Measurements from ENCODE around the gene SNX3.

Gene SNX3

DNA sequence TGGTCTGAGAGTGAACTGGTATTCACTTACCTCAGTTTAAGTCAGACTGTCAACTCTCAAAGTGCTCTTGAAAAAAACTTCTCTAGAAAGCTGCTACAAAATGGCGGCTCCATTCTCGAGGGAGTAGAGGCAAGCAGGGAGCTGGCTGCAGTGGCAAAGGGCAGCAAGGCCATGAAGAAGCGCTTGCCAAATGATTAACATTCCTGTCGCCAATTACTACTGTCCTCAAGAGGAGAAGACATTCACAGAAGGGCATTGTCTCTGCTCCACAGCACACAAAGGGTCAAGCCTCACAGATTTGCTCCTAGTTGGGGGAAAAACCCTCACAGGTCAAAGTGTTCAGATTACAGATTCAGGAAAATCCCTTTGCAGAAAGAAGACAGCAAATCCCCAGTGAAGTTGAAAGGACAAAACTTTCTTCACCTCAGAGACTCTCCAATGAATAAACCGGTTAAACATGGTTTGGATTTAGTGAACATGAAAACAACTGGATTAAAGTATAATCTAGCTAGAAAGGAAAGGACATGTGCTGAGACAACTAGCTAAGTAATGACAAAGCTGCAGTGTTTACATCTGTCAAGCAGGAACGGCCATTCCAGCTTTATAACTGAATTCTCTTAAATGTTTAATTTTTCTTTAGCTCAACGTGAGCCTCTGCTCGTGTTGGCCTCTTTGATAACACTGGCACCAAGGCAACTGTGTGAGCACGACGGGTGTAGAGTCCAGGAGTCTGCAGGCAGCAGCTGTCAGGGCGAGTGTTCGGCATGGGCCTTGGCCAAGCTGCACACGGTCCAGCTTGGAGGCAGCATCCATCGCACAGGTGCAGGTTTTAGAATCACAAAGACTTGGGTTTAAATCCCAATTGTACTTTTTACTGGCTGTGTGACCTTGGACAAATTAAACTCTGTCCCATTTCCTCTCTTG is 57.4 kb downstream of the SNX3 start:
- DNase-seq (ENCODE audit: low spot score) = no peak

DNA sequence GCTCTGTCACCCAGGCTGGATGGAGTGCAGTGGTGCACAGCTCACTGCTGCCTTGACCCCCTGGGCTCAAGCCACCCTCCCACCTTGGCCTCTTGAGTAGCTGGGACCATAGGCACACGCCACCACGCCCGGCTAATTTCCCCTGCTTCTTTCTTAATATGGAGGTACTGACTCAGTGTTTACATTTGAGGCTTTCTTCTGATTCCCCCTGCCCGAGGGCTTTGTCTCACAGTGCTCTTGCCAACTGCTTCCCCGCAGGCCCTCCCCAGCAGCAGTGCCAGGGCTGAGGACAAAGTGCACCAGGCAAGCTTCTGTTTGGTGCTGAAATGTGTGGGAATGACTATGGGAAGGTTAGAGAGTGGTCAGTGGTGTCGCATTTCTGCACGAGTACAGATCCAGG is 60.2 kb downstream of the SNX3 start:
- DNase-seq (ENCODE audit: low spot score) = no peak

DNA sequence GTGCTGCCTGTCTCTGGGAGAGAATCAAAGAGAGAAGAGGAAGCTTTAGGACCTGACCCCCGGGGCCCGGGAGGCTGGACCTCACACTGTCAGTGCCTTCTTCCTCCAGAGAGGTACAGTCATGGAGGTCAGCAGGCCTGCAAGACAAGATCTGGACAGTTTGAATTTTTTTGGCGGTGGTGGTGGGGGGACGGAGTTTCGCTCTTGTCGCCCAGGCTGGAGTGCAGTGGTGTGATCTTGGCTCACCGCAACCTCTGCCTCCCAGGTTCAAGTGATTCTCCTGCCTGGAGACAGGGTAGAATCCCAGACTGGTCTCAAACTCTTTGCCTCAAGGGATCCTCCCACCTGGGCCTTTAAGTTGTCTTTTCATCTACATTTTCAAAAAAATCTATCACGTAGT is 60.7 kb downstream of the SNX3 start:
- DNase-seq (ENCODE audit: low spot score) = no peak

DNA sequence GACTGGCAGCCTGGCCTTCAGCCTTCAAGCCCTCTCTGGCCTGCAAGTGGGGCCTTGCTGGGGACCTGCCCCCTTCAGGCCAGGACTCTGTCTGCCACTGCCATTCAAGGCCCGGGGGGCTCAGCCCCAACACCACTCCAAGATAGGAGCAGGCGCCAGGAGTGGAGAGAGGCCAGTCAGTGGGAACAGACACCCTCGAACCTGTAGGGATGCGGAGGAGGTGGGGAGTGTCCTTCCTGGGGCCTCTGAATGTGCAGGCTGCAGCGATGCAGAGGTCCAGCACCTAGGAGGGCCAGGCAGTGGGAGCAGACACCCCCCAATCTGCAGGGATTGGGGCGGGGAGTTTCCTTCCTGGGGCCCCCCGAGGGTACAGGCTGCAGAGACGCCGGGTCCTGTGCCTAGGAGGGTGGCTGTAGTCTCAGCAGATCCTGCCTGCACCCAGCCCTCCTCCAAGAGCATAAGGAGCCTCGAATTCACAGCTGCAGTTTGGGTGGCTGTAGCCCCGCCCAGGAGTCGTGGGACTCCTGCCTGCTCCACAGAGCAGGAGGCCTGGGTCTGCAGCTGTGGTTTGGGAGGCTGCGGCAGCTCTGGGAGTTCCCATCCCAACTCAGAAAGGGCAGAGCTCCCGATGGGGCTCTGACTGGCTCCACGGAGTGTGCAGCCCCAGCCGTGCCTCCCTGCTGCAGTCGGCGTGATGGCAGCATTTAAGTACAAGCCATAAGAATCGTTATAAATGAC is 61.9 kb downstream of the SNX3 start:
- DNase-seq (ENCODE audit: low spot score) = no peak

DNA sequence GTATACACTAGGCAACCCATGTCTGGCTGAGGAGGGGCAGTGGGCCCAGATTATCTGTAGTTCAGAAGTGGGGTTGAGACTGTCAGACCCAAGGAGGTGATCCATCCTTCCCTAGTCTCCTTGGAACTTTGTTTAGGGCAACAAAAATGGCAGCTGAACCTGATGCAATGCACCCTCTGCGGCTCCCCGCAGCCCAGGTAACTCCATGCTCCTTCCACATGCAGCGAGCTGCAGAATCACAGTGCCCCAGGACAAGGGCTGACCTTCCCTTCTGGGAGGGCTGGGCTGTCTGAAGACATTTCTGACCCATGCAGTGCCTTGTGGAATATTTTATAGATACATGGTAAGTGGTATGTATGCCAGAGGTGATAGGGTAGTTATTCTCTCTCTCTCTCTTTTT is 65.6 kb downstream of the SNX3 start:
- DNase-seq (ENCODE audit: low spot score) = no peak

DNA sequence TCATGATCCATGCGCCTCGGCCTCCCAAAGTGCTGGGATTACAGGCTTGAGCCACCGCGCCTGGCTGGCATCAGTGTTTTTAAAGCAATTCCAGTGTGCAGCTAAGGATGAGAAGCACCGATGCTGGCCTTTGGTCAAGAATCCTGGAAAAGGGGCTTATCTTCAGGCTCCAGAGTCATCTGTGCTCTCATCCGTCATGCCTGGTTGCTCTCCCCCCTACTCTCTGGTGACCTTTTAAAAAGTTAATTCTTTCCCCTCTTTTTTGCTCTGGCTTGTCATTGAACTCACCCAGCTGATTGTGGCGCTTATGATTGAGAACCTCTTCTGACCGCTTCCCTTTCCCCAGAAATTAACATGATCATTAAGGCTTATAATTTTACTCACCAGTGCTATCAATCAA is 66.3 kb downstream of the SNX3 start:
- DNase-seq (ENCODE audit: low spot score) = no peak

DNA sequence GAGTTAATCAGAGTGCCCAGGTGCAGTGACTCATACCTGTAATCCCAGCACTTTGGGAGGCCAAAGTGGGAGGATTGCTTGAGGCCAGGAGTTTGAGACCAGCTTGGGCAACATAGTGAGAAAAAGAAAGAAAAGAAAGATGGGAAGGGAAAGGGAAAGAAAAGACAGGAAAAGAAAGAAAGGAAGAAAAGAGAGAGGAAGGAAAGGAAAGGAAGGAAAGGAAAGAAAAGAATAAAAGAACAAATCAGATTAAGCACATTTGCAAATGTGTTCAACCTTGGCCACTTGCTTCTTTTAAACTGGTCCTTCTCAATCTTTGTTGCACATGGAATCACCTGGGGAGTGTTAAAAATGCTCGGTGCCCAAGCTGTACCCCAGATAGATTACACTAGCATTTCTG is 67.0 kb downstream of the SNX3 start:
- no peak for DNase-seq (ENCODE audit: low spot score)

DNA sequence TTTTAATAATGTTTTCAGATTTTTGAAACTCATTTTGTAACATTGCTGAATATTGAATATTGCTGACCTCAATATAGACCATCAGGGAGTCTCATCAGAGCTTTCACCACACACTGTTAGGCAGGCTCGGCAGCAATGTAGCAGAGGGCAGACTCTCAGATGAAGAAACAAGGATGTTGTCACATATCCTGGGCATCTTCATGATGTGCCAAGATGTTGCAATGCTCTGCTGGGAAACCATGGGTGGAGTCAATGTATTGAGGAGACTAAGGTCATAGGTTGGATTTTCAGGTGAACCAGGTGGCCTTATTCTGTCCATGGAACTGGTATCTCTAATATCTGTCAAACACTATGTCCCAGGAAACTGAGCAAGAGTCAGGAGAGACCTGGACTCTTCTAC is 67.7 kb downstream of the SNX3 start:
- DNase-seq (ENCODE audit: low spot score) = no peak

DNA sequence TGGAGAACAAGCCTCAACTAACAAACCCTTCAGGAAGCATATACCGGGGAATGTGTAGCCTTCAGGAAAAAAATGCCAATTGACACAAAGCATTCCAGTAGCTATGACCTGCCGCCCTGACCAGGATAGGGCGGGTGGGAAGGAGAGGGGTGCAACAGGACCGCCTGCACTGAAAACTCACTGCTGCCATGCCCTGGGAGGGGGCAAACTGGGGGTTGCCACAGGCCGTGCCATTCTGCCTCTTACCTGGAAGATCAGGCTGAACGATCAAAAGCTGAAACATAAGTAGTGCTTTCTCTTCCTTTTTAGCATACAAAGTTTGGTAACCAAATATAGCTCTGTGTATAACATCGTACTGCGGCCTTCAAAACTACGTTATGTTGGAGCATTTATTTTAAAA is 73.3 kb downstream of the SNX3 start:
- no peak for DNase-seq (ENCODE audit: low spot score)

DNA sequence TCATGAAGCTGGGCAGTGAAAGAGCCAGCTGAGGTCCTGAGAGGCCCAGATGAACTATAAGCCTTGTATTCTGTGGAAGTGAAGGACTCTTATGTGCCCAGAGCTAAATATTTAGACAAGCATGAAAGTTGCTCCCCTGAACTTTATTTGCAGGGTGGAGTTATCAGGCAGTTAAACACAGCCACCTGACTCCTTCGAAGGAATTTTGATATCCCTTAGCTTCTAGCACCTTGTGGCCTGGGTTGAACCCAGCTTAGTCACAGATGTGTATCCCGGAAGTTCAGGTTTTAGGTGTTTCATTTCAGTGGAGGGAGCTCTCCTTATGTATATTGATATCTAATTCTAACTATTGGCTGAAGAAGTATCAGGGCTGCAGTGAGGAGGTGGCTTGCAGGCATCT is 74.6 kb downstream of the SNX3 start:
- DNase-seq (ENCODE audit: low spot score) = no peak

DNA sequence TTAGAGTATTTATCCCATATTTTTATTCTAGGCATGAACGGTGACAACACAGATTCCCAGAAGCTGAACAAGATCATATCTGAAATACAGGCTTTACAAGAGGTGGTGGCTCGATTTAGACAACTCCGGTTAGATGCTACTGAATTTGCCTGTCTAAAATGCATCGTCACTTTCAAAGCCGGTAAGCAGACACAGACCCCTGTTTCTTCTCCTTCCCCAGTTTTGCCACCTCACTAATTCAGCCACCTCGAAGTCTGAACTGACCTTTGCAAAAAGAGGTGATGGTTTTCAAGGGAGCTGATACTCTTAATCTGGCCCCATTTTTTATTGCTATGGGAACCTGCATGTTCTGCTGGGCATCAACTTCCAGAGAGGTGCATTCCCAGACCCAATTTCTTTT is 80.1 kb downstream of the SNX3 start:
- no peak for DNase-seq (ENCODE audit: low spot score)

DNA sequence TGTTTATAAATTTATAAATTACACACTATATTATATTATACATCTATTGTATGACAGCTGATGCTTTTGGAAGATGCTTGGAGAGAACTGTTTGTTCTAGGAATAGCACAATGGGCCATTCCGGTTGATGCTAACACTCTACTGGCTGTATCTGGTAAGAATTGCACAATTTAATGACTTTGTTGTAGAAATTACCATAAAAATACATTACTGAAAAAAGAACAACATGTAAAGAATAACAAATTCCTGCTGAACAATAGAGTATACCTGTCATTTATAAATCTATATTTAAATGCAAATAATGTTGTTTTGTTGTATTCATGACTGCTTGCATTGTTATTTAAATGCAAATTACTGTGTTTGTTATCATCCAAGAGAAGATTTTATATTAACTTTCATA is 80.6 kb downstream of the SNX3 start:
- DNase-seq (ENCODE audit: low spot score) = no peak

DNA sequence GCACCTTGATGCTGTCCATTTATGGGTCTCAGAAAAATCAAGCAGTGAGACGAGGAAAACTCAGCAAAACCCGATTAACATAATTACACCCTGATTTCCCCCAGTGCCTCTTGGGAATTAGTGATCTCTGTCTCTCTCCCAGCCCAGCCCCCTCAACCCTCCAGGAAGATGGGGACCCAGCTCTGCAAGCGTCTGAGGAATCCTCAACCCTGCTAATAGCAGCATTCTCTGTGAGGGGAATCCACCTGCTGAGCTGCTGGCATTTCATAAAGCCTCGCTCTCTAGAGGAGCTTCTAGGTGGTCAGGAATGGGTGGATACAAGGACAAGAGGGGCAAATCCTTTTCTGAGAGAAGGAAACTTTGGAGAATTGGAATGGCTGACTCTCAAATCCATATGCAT is 81.1 kb downstream of the SNX3 start:
- no peak for DNase-seq (ENCODE audit: low spot score)

DNA sequence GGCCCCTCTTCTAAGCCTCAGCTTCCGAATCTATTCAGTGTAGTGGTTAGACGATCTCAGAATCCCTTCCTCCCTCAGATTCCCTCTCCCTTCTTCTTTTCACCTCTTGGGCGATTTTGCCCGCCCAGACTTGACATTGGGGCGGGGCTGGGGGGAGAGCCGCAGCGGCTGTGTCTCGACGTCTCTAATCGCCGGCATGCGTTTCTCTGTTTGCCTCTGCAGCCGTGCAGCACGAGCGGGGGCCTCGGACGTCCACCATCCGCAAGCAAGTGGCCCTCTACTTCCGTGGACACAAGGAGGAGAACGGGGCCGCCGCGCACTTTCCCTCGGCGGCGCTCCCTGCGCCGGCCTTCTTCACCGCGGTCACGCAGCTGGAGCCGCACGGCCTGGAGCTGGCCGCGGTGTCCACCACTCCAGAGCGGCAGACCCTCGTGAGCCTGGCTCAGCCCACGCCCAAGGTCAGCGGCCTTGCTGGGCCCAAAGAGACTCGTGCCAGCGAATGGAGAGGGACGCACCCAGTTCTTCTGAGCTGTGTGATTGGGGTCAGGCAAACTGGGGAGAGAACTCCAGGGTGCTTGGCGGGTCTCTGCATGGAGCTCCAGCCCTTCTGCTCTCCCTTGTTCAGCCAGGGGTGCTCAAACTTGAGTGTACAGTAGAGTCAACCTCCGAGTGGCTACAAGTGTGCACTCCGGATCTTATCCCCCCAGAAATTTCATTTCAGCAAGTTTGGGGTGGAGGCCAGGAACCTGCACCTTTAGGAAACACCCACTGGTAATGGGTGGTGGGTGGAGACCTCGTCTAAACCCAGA is 84.4 kb downstream of the SNX3 start:
- DNase-seq (ENCODE audit: low spot score) = no peak

DNA sequence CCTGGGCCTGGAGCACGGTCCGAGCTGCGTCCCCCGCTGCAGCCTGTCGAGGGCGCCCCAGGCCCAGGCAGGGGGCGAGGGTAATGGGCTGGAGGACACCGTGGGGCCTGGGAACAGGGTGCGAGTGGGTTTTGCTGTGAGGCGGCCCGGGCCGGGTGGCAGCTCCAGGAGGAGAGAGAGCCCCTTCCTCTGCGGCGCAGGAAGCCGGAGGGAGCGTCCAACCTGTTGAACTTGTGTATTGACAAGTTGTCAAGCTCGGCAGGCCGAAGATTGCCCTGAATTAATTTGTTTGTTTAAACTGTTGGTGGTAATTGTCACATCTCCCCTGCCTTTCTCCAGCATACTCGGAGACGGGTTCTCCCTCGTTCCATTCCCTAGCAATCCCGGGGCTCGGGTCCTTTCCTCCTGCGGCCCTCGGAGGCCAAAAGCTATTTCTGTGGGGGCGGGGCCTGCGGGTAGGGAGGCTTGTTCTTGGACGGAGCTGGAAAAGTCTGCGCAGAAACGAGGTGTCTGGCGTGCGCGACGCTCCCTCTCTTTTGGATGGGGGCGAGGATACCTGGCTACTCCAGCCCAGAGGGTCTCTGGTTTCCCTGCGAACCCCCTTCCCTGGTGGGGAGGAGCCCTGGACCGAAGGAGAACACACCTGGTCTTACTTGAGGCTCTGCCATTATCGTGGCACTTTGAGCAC is 85.1 kb downstream of the SNX3 start:
- DNase-seq (ENCODE audit: low spot score) = no peak

DNA sequence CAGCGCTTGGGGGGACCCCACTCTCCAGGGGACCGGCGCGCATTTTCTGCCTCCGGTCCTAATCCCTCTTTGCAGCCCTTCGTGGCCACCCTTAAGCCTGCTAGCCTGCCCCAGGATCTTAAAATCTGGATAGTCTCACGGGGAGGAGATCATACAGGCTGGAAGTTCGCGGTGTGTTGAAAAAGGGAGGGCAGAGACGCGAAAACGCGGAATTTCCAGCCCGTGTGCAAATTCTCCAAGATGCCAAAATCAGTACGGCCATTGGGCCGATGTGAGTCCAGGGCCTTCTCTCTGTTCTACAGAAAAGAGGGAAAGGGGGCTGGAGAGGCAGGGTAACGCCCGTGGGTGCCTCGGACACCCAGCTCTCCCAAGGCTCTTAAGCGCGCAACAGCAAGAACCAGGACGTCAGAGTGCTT is 85.7 kb downstream of the SNX3 start:
- DNase-seq (ENCODE audit: low spot score) = no peak

DNA sequence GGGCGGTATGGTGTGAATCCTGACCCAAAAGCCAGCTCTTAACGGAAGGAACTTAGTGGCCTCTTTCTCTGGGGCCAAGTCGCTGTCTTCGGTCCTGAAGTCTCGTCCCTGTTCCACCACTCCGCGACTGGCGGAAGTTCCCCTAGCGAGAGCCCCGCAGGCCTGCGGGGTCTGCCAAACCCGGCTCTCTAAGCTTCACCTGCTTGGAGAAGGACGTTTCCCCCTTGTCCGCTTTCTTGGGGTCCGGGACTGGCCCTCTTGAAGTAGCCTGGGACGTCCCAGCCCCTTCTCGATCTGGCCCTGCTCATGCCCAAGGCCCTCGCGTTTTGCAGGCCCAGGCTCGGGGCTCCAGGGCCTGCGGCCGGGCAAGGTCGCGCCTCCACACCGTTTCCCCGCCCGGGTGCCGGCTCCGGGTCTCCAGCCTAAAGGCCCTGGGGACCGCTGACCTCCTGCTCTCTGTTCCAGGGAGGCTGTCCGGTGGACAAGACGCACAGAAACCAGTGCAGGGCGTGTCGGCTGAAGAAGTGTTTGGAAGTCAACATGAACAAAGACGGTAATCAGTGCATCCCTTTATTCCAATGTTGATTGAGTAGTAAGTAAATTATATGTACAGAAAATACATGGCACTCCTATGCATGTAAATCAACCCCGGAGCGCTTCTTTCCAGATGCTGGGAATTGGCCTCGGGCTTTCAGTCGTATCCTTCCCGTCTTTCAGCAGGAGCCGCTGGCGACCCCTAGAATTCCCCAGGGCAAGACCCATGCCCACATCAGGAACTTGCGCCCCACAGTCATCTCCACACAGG is 86.3 kb downstream of the SNX3 start:
- no peak for DNase-seq (ENCODE audit: low spot score)

DNA sequence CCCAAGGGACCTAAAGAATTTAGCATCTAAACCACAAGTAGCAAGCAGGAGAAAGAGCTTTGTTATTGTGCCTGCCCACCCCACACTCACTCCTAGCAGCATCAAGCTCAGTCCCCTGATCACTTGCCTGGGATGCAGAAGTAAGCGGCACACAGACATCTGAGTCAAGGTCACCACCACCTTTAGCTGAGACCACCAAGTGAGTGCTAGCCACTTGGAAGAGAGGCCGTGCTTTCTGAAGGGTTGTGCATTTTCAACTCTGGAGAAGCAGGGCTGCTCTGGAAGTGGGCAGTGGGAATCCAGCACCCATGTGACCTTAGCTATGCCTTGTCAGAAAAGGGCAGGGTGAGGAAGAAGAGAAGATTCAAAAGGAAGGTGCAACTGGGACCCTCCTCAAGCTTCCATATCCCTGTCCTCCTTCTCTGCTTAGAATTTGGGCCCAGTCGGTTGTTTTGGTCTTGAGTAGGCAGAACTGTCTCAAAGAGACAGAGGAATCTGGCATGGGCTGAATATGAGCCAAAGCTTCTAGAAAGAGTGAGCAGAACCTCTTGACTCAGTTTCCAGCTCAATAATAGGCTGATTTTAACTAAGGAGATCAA is 88.8 kb downstream of the SNX3 start:
- no peak for DNase-seq (ENCODE audit: low spot score)

DNA sequence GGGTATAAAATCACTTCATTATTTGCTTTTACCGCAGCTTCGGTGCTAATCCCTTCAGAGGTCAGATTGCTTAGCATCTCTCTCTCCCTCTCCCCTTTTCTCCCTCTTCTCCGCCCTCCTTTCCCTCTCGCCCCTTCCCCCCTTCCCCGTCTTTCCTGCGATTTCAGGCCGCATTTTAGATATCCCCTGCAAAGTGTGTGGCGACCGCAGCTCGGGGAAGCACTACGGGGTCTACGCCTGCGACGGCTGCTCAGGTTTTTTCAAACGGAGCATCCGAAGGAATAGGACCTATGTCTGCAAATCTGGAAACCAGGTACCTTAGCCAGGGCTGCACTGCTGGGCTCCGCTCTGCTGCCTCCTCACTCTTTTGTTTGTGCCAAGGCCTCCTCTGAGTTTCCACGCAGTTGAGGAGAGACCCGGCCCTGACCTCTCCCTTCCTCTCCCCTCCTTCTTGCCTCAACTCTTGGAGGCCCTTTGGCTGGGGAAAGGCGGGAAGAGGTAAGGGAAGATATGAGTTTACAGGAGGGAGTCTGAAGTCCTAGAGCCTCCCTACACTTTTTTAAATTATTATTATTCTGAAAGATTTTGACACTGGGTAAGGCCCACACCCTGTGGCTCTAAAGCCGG is 89.4 kb downstream of the SNX3 start:
- DNase-seq (ENCODE audit: low spot score) = no peak

All from activated CD4-positive, alpha-beta T cell treated with anti-CD3 and anti-CD28 coated beads, Interleukin-2, Interleukin-4, amounts not matched to agents 100 ng/mL and 50 ng/mL, durations not matched to agents 16 hours and 8 hours (primary cell).